ENCODE results near the gene PPP2R5D.

PPP2R5D gene

DNA sequence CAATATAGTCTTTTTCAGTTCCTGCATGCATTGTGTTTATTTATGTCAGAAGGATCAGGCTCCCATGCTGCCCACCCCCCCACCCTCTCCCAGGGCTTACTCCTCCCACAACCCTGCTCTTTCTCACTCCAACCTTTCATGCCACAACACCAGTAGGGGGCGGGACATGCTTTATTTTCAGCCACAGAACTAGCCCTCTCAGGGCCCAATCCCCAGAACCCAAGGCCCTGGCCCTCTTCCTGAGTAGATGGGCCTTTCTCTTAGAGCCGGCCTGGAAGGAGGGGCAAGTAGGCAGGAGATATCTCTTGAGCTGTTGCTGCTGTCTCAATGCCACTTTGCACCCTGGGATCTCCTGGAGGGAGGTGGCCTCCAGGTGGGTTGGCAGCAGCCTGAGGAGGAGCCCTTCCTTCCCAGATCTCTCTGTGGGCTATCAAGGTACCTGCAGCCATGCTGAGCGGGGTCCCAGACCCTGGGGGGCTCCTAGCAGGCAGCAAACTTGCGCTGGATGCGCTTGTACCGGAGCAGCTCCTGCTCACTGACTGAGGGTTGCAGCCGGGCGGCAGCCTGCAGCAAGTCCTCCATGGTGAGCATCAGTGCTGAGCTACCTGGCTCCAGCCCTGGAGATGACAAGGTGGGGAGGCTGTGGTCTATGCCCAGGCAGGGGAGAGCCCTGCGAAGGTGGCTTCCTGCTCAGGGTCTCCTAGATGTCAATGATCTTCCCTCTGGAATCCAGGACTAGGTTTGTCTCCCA is 20.3 kb upstream of the PPP2R5D start:
- peak; percentile 56 for DNase-seq

DNA sequence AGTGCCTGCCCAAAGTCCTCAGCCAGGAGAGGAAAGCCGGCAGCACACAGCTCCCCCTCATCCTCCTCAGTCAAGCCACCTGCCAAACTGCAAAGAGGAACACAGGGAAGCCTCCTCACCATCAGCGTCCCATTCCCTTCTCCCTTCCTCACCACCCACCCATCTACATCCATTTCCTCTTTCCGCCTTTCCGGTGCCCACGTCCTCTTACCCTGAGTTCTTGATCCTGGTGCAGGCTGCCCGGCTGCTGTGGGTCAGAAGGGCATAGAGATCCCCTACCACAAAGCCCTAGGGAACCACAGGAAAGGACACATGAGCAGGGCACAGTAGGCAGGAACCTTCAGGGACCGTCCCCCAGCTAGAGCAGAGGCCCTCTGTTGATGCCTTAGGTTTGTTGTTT is 17.8 kb upstream of the PPP2R5D start:
- no peak for DNase-seq

DNA sequence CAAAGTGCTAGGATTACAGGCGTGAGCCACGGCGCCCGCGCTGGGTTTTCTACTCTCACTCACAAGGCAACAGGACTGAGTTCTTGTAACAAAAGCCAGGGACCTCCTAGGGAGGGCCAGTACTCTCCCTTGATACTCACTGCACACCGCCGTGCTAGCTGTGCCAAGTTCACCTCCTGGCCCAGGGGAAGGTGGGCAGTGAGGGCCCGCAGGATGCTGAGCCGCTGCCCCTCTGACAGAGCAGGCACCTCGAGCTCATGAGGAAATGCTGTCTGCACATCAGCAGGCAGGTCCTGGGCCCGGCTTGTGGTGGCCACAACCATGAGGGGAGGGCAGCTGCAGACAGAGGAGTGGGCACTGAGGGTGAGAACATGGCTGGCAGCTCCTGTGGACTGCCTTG is 17.1 kb upstream of the PPP2R5D start:
- DNase-seq = no peak

DNA sequence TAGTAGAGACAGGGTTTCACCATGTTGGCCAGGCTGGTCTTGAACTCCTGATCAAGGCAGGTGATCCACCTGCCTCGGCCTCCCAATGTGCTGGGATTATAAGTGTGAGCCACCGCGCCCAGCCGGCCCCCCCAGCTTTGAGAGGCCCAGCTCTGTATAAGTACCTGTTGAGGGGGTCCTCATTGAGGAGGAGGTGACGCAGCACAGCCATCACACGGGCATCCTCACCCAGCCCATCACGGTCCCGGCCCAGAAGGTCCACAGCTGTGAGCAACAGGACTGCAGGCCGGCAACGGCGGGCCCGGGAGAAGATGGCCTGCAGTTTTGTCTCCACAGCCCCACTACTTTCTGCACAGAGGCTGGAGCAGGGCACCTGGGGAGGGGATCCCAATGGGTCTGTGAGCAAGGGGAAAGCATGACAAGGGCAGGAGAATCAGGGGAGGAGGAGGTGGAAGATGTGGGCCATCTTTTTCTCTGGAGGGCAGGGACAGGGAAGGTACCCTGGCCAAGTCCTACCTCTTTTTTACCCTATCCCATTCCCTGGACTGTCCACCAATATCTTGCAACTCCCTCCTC is 16.2 kb upstream of the PPP2R5D start:
- DNase-seq = no peak

DNA sequence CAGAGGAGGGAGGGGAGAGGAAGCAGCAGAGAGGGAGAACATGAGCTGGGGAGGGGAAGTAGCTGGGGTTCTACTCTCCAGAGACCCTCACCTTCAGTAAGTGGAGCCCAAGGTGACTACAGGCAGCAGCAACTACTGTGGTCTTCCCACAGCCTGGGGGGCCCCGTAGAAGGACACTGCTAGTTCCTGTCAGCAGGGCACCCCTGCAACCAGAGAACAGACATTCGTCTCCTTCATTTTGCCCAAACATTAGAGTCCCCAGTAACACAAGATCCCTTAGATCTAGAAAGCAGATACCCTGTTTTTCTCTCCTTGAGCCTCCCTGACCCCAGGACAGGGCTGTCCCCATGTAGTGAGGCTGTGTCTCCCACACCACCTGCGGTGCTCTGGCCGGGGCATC is 15.6 kb upstream of the PPP2R5D start:
- DNase-seq = no peak

DNA sequence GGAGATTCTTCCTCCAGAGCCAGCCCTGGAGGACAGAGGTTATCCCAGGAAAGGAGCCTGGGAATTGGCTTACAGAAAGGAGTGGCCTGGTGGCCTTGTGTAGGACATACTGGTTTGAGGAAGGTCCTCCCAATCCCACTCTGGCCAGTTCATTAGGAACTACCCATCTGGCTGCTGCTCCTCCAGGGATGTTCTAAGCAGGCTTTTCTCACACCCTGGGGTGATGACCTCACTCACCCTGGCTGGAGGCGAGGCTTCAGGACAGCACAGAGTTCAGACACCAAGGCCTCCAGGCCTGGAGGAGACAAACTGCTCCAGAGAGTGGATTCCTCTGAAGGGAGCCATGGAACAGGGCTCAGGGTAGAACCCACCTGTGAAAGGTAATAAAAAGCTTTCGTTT is 14.9 kb upstream of the PPP2R5D start:
- DNase-seq = no peak

DNA sequence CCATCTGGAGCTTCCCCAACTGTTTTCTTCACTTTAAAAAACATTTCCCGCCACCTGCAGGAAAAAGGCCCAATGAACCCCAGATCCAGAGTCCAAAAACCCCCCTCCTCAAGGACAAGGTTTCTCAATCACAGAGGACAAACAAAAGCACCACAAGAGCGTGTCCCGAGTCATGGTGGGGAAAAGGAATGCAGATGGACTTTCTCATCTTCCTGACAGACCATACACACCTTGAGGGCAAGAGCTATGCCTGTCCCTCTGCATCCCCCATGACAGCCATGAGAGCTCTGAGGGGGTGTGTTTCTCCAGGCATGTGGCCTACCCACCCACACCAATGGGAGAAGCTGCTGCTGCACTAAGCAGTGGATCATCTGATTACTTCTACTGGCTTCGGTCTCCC is 14.4 kb upstream of the PPP2R5D start:
- DNase-seq = no peak

DNA sequence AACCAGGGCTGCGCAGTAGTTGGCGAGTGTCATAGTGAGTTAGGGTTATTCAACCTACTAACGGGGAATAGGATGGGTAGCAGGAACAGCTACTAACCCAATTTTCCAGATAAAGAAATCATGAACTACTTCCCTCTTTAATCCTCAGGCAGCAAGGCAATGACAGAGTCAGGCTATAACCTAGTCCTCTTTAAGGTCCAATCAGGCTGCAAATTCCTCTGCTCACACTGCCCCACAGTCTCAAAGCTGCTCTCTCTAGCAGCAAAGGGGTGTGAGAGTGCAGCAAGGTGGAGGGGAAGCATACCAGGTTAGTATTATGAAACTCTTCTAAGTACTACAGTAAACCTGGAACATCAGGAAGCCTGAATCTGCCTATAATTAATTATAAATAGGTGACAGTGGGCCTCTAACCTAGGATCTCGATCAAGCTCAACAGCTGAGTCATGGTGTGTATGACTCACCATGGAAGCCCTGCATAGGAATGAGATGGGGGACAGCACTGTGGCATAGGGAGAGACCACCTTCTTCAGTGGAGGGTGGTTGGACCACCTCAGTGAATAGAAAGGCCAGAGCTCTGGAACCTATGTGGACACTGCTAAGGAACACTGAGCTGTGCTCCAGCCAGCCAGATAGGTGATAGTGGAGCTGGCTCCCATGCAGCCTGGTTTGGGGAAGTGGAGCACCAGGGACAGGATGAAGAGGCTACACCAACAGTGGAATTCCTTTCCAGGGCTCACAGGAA is 13.3 kb upstream of the PPP2R5D start:
- DNase-seq = no peak

DNA sequence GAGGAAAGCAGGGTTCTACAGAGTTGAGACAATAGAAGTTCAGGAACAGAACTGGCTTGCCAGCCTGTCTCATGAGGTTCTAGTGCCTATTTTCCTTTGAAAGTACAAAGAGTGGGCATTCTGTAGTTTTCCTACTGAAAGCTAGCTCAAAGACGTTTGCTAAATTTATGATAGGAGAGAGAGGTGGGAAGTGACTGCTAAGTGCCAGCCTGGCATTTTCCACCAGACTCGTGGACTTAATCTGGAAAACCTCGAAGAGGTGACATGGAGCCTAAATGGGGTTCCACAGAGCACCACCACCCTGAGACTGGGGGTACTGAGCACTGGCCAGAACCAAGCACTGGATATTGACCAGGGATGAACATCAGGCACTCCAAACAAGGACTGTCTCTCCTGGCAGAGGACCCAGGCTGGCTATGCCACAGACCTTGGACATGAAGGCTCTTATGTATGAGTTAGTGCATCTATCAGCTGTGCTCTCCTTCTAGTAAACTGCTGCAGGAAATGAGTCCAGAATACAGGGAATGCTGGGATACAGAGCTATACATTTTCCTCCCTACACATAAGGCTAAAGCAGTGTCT is 12.5 kb upstream of the PPP2R5D start:
- DNase-seq = no peak

DNA sequence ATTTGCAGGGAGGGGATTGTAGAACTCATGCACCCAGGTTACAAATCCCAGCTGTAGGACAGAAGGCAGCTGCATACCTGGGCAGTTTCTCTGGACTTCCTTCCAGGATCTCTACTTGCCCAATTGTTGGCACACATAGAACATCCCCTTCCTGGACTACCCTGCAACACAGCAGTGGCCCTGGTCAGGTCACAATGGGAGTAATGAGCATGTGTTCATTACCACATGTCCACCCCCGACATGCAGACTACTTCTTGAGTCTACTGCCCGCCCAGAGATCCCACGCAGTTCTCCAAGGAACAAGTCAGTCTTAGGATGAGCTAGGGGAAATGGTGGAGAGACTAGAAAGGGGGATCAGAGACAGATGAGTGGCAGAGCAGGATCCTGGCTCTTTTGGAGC is 10.4 kb upstream of the PPP2R5D start:
- DNase-seq = no peak

DNA sequence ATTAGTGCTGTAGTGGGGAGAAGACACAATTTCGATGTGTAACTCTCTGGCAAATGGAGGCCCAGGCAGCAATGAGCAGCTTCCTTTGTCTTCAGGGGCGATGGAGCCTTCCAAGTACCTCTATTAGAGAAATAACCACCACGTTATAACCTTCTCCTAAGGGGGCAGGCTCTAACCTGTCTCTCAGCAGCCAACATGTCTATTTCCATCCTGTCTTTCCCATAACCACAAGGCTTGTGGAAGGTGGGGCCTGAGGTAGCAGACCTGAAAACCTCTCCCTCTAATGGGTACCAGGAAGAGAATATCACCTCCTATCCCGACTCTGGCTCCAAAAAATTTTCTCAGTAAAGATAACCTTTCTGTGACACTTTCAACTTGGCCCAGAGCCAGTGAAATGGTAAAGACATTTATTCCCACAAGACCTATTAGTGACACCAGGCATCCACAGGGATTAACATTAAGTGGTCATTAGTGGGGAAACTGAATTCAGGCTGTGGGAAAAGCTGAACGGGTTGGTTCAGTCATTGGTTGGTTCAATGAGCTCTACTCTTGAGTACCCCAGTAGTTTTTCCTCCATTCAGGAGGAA is 9.4 kb upstream of the PPP2R5D start:
- no peak for DNase-seq

DNA sequence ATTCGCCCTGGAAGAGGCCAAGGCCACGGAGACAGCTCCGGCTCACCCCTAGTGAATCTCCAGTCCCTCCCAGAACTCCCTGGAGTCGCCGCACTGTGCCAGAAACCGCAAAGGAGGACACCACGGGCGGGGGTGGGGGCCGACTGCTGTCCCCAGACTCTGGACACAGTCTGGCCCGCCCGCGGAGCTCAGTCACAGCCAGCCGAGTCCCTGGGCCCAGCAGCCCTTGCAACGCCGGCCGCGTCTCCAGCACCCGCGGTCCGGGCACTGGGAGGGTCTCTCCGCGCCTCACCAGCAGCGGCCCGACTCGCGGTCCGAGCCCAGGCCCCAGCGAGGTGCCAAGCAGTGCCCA is 5.9 kb upstream of the PPP2R5D start:
- DNase-seq = peak; percentile 10

DNA sequence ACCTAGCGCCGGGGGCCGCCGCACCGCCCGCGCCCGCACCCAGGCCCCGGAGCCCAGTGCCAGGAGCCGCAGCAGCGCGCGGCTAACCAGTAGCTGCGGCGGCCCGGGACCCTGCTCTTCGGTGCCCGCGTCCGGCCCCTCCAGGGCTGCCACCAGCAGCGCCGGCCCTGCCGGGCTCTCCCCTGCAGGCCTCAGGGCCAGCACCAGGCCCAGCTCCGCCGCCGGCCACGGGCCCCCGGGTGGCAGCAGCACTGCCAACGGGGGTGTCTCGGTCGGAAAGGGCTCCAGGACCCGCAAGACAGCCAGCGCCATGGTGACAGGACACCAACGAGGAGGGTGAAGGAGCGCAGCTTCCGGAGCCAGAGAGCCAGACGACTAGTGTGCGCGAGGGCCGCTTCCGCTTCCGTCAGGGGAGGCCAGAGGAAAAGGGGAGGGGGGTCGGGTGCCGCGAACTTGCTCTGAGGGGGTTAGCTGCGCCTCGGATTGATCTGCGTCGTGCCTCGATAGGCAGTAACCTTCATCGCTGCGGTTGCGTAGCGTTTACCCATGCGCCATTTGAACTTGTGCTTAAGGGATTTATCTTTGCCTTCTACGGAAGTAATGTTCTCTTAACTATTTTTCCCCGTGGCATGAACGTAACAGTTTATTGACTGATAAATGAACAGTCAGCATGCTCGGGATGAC is 5.4 kb upstream of the PPP2R5D start, which contains the start of gene PEX6:
TSS of gene PEX6 (minus strand) at position 343 of the 684 bp plus-strand sequence. CDS start at position 312, 31 bp downstream.
- DNase-seq = peak; percentile 97

DNA sequence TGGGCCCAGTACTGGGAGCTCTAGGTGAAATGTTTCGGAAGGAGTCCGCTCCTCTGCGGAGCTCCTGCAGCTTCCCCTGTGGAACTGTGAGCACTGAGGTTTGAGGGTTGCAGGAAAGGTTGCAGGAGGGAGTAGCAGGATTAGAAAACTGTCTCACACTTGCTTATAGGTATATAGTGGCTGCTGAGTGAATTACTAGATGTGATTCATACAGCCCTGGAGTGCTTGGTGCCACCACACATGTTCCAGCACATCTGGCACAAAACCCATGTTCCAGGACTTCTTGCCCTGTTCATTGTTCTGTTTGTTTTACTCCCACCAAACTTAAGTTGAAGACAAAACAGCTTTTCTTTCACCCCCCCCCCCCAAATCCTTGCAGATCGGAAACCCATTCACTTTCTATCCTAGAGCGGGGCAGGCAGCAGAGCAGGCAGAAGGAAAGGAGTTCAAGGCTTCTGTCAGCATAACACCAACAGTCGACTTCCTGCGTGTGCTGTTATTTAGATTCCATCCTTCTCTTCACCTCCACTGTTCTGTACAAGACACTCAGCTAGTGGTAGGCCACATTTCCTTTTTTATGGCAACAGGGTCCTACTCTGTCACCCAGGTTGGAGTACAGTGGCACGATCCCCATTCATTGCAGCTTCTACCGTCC is 4.7 kb upstream of the PPP2R5D start:
- DNase-seq = peak; percentile 37

DNA sequence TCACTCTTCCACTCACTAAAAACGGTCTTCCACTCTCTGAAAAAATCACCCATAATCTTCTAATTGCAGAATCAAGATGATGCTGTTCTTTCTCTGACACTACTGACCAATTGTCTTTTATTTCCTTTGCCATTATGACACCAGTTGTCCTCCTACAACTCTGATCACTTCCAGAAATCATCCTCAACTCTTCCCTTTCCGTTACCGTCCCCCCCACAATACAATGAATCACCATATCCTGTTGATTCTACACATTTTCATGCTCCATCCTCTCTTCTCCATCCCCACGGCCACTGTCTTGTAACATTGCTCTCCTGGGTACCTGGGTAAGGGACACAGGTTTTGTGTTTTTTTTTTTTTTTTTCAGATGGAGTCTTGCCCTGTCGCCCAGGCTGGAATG is 2.5 kb upstream of the PPP2R5D start:
- DNase-seq = no peak

DNA sequence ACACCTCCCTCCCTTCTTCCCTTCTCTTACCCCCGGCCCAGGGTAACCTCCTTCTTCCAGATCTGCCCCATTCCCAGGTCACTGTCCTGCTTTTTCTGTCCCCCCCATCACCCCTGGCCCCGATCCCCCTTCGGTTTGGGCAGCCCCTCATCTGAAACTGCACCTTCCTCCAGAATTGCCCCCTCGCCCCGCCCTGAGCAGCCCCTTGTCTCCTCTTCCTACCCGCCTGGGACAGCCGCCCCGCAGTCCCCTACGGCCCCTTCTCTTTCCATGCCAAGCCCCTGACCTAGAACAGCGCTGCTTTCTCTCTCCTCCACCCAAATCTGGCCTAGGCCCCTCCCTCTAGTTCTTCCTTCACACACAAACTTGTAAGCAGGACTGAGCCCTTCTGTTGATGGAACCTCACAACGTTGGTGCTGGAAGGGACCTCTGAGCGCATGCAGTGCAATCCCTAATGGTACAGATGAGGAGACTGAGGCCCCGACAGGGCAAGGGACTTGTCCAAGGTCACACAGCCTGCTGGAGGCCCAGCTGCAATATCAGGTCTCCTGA is 630 bp downstream of the PPP2R5D start:
- peak; percentile 39 for DNase-seq

DNA sequence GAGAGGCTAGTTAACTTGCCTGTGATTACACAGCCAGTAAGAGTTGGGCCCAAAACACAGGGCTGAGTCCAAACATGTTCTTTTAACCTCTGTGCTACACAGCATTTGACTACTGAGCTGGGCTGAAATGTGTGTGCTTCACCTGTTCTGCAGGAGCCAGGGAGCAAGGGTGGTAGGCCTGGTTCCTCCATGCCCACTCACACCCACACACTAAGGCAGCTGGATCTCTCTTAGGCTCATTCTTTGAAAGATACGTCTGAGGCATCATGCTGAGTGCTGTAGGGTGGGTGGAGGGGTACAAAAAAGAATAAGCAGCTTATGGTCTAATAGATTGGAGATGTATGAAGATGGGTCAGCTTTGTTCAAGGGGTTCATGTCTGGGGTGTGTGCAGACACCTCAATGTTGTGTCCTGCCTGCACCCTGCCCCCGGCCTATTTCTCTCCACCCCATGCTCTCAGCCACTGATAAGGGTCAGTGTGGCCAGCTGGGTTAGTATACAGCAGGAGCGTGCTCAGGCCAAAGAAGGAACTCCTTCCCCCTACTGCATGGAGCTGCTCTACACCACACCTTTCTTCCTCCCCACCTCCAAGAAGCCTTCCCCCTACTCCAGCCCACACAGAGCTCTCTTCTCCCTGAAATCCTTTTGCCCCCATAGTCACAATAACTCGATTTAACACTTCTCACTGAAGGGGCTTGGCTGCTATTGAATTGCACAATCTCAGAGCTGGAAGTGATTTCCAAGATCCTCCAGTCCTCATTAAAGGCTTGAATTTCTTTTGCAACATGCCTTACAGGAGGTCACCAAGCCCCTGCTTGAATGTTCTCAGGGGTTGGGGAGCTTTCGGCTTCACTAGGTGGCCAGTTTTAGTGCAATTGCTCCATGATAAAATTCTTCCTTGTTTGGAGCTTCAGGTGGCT is 3.4 kb downstream of the PPP2R5D start:
- no peak for DNase-seq

DNA sequence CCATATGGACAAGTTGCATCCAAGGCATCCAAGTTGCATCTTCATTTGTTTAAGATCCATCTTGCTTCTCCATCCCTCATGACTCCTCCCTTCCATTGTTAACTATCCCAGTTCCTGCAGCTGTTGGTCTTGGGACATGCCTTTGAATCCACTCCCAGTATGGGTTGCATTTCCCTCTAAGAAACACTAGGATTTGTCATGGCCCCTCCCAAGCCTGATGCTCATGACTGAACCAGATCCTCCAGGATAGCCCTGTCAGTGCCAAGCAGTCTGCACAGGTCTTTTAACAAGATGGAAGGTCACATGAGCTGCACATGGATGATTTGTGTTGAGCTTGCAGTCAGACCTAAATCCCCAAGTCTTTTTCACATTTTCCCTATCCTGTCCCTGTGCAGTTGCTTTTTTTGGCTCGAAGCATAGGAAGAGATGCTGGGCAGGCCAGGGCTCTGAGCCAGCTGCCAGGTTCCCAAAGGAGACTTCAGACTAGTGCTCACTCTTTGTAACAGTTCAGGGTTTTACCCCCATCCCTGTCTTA is 4.2 kb downstream of the PPP2R5D start:
- DNase-seq = no peak

DNA sequence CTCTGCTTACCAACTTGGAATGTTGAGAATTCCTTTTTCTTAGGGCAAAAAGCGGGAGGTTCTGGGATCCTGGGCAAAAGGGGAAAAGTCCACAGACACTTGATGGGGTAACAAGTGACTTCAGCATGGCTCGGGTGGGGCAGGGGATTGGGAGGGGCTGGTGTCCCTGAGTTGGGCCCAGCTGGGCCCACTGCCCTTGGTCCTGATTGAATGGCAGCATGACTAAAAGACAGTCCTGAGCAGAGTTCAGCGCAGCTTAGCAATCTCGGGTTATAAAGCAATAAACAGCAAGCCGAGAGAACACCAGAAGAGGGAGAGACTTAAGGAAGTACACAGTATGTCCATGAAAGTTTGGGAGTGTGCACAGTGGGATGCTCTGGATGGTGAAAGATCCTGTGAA is 5.6 kb downstream of the PPP2R5D start:
- no peak for DNase-seq

DNA sequence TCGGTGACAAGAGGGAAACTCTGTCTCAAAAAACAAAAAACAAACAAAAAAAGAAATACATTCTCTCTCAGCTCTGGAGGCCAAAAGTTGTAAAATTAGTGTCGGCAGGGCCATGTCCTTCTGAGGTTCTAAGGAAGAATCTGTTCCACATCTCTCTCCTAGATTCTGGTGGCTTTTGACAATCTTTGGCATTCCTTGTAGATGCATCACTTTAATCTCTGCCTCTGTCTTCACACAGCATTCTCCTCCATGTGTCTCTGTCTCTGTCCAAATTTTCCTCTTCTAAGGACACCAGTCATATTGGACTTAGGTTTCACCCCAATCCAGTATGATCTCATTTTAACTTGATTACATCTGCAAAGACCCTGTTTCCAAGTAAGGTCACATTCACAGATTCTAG is 9.1 kb downstream of the PPP2R5D start:
- no peak for DNase-seq

DNA sequence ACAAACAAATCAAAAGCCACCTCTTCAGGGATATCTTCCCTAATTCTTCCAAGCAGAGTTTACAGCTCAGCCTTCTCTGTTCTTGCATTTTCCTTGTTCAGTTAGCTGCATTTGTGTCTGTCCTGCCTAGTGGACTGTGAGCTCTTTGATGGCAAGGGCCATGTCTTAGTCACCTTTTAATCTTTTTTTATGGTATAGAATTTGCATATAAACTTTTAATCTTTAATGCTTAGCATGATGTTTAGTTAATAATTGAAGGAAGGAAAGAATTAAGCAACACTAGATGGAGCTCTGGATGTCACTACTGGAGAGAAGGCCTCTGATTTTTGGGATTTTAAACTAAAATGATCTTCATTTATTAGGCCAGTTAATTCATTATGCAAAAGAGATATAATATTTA is 12.1 kb downstream of the PPP2R5D start:
- no peak for DNase-seq

All from CD4-positive, alpha-beta T cell treated with Interleukin-6 for 4 hours (primary cell).